Testis (tissue), 2 donors: ENCODE data around the gene PLK2.

Experiments used
- CTCF ChIP-seq, 3 experiments: fragments of 450-650 bp in 2 of 3; fragments of 200-600 bp in 1 of 3; sonication (generic) in 1 of 3; IDR thresholded peaks; one replicate each; pipeline ENCODE4 v1.5.1; 2016 to 2019; ENCODE audit warnings: antibody characterized with exemption in 3 of 3, mild to moderate bottlenecking in 2 of 3, moderate library complexity in 1 of 3
- POLR2A ChIP-seq: fragments of 450-650 bp; IDR thresholded peaks from one replicate; pipeline ENCODE4 v1.6.1; 2017; ENCODE audit warnings: antibody characterized with exemption, mild to moderate bottlenecking, moderate library complexity

GRCh38 chr5:58460002-58460731 lies at the start of gene PLK2:
- TF ChIP-seq CTCF (IDR thresholded peaks at IDR 0.05) (peak in 2 of 3 experiments; percentile 49 to 74), POLR2A (peak; percentile 98)
